Activated CD8-positive, alpha-beta T cell treated with anti-CD3 and anti-CD28 coated beads for 36 hours (primary cell): Measurements from ENCODE around the gene AKAP13. TPM values are rescaled to one million over a fixed set of nuclear protein-coding genes. Genes with fewer than 3 reads are reported as not detected.

ENCODE experiments used
- ATAC-seq: fragments of 200-7000 bp; cut with Tn5 transposase; one replicate; pipeline ENCODE4 v1.10.0; 2021; ENCODE audit warnings: mild to moderate bottlenecking, moderate library complexity
- CTCF ChIA-PET: fragments of 350-600 bp; sonication (Branson Sonifier 250); formaldehyde crosslinking; loops from one replicate; lab custom pipeline; 2021; ENCODE audit warnings: antibody characterized with exemption; lab: Charles Lee
- POLR2A ChIA-PET: fragments of 350-600 bp; sonication (Branson Sonifier 250); formaldehyde crosslinking; loops from one replicate; lab custom pipeline; 2021; ENCODE audit warnings: antibody characterized with exemption; lab: Charles Lee
- DNase-seq: peaks from one replicate; pipeline ENCODE4 v3.0.0-alpha.2; 2020
- H3K27ac Mint-ChIP-seq: one replicate; pipeline ENCODE4 v1.8.0; 2021; ENCODE audit warnings: mild to moderate bottlenecking, mixed read lengths
- H3K27me3 Mint-ChIP-seq: one replicate; pipeline ENCODE4 v1.8.0; 2021; ENCODE audit warnings: mixed read lengths
- H3K36me3 Mint-ChIP-seq: one replicate; pipeline ENCODE4 v1.8.0; 2021; ENCODE audit warnings: low read depth, mixed read lengths
- H3K4me1 Mint-ChIP-seq: one replicate; pipeline ENCODE4 v1.8.0; 2021; ENCODE audit warnings: low read depth, mixed read lengths
- H3K4me3 Mint-ChIP-seq: one replicate; pipeline ENCODE4 v1.8.0; 2021; ENCODE audit warnings: mild to moderate bottlenecking, moderate library complexity, mixed read lengths
- H3K9me3 Mint-ChIP-seq: one replicate; pipeline ENCODE4 v1.8.0; 2021; ENCODE audit warnings: mixed read lengths
- CTCF ChIP-seq: fragments of 200-600 bp; IDR thresholded peaks from one replicate; pipeline ENCODE4 v1.8.0; 2022; ENCODE audit warnings: antibody characterized with exemption, mild to moderate bottlenecking
- intact Hi-C: fragments of 100-400 bp; cut with micrococcal nuclease; formaldehyde crosslinking; loops from one replicate; pipeline ENCODE4 v1.10.0; 2022
- total RNA-seq, 2 experiments: library from RNA; stranded (reverse); gene quantifications; one replicate each; pipeline ENCODE4 v1.2.3, GENCODE V29; 2021

The AKAP13 gene
- total RNA-seq, 2 experiments from 2014 or later: 79.1 to 79.5 TPM

DNA sequence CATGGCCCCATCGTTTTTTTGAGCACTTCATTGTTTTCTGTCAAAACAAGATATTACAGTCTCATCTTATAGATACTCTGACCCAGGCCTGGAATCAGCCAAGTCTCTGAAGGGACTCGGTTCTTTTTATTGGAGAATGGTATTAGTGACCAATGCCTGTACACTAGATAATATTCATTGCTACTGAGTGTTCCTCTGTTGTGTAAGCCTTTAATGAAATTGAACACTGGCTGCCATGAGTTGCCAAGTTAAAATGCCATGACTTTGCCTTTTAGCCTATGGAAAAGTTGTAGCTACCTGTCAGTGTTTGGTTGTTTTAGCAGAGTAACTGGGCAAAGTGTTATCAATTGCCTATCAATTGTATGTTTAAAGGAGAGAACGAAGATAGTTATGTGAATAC, 134.0 kb downstream of the AKAP13 start:
- intact Hi-C loops: no loop called here
- Mint-ChIP-seq H3K27ac (no peak overlapping the region), H3K36me3 (peaks cover 1% of the 10 kb centered on the region), H3K4me3 (no peak overlapping the region), H3K9me3 (no peaks in the 10 kb centered on the region), H3K4me1 (peaks cover 44% of the 10 kb centered on the region), H3K27me3 (no peaks in the 10 kb centered on the region)
- no peak for TF ChIP-seq CTCF
- ChIA-PET CTCF (interaction anchor here (1.0 to 1.2 kb wide), 2 partner anchors 9 to 24 kb away, joined by 3 read pairs; no protein-coding TSS in a partner anchor), POLR2A (no interaction called here)
- DNase-seq: no peak
- ATAC-seq: no peak

DNA sequence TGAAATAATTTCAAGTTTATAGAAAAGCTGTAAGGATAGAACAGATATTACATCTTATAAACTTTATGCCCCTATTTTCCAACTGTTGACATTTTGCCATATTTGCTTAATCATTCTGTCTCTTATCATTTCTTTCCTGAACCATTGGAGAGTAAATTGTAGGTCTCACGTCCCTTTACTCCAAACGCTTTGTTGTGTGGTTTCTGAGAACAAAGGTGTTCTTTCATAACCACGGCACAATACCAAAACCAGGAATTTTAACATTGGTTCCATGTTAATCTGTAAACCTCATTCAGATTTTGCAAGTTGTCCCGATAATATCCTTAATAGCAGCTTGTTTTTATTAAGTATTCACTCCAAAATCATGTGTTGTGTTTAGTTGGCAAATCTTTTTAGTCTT, 134.8 kb downstream of the AKAP13 start:
- Mint-ChIP-seq H3K36me3 (peaks cover 1% of the 10 kb centered on the region), H3K27ac (no peak overlapping the region), H3K4me3 (no peak overlapping the region), H3K9me3 (no peaks in the 10 kb centered on the region), H3K27me3 (no peaks in the 10 kb centered on the region), H3K4me1 (peaks cover 43% of the 10 kb centered on the region)
- ChIA-PET CTCF (interaction anchor here (0.6 to 1.2 kb wide), 4 partner anchors 9 to 25 kb away, joined by 3 read pairs; no protein-coding TSS in a partner anchor), POLR2A (interaction anchor here (0.6 kb wide), 2 partner anchors 35 to 130 kb away, joined by 3 to 4 read pairs; no protein-coding TSS in a partner anchor)
- ATAC-seq (no peak), DNase-seq (no peak)
- no peak for TF ChIP-seq CTCF
- intact Hi-C loops: no loop called here

DNA sequence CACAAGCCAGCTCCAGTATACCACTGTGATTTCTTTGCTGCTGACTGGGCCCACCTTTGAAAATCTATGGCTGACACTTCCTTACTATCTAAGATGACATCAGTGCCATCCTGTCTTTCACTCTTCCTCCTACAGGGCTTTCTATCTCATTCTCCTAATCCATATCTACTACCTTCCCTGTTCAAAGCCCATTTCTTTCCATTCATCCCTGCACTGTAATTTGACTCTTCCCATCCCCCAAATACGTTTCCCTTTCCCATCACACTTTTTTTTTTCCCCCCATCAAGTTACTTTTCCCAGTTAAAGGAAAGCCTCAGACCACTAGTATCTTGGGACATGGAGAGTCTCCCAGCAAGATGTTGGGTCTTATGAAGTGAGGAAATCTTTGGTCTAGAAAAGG, 136.7 kb downstream of the AKAP13 start:
- Mint-ChIP-seq H3K4me3 (no peak overlapping the region), H3K9me3 (no peaks in the 10 kb centered on the region), H3K27me3 (no peaks in the 10 kb centered on the region), H3K4me1 (peaks cover 44% of the 10 kb centered on the region), H3K36me3 (peaks cover 4% of the 10 kb centered on the region), H3K27ac (no peak overlapping the region)
- ChIA-PET POLR2A (interaction anchor here (0.6 kb wide), 1 partner anchor 308 kb away, joined by 3 read pairs; no protein-coding TSS in a partner anchor), CTCF (interaction anchor here (0.7 to 0.8 kb wide), 2 partner anchors 12 to 206 kb away, joined by 3 read pairs; no protein-coding TSS in a partner anchor)
- ATAC-seq: no peak
- intact Hi-C loops: no loop called here
- TF ChIP-seq CTCF: no peak
- no peak for DNase-seq

DNA sequence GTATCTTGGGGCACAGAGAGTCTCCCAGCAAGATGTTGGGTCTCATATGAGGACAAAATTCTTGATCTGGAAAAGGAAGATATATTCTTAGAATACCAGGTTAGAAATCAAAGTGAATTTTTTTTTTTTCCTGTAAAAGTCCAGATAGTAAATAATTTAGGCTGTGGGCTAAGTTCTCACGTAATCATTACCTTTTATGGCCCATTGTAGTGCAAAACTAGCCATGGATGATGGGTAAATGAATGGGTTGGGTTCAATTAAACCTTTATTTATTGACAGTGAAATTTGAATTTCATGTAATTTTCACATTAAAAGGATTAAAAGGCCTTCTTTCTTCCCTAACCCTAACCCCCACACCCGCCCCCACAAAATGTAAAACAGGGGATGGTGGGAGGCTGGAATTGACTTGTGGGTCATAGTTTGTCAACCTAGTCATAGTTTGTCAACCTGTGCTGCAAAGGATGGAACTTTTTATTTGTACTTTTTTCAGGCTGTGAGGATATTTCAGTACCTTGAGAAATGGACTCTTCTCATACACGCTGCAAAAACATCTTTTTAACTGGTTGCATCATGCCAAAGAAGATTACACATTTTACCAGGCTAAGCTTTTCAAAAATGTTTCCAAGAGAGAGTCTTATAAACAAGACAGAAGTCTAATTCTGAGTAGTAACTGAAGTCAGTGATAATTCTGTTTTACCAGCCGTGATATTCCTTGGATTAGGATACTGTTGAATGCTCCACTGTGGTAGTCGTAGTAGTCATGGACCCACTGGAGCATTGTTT, 138.8 kb downstream of the AKAP13 start:
- Mint-ChIP-seq H3K4me1 (peaks cover 47% of the 10 kb centered on the region), H3K27ac (no peak overlapping the region), H3K4me3 (no peak overlapping the region), H3K9me3 (no peaks in the 10 kb centered on the region), H3K27me3 (no peaks in the 10 kb centered on the region), H3K36me3 (peaks cover 12% of the 10 kb centered on the region)
- TF ChIP-seq CTCF: no peak
- POLR2A ChIA-PET: no interaction called here
- no peak for ATAC-seq
- DNase-seq: no peak
- CTCF ChIA-PET: no interaction called here
- intact Hi-C loops: no loop called here

DNA sequence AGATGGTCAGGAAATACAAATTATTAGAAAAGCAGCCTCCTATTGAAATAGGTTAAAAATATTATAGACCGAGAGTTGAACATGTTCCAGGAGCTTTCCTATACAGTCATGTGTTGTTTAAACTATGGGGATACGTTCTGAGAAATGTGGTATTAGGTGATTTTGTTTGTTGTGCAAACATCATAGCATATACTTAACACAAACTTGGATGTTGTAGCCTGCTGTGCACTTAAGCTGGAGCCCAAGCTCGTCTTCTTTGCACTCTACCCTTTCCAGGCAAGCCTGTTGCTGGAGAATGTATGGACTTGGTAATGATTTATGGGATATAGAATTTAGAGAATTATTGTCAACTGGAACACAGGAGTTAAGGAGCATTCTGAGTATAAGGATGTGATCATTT, 140.2 kb downstream of the AKAP13 start:
- Mint-ChIP-seq H3K27me3 (no peaks in the 10 kb centered on the region), H3K4me3 (no peak overlapping the region), H3K36me3 (peaks cover 12% of the 10 kb centered on the region), H3K4me1 (peaks cover 43% of the 10 kb centered on the region), H3K9me3 (no peaks in the 10 kb centered on the region), H3K27ac (no peak overlapping the region)
- ATAC-seq (no peak), DNase-seq (no peak)
- intact Hi-C loops: no loop called here
- ChIA-PET CTCF (interaction anchor here (1.3 kb wide), 1 partner anchor 17 kb away, joined by 5 read pairs; no protein-coding TSS in a partner anchor), POLR2A (no interaction called here)
- TF ChIP-seq CTCF: no peak
